ENCODE measurements around the gene IRAK4.

The IRAK4 gene

DNA sequence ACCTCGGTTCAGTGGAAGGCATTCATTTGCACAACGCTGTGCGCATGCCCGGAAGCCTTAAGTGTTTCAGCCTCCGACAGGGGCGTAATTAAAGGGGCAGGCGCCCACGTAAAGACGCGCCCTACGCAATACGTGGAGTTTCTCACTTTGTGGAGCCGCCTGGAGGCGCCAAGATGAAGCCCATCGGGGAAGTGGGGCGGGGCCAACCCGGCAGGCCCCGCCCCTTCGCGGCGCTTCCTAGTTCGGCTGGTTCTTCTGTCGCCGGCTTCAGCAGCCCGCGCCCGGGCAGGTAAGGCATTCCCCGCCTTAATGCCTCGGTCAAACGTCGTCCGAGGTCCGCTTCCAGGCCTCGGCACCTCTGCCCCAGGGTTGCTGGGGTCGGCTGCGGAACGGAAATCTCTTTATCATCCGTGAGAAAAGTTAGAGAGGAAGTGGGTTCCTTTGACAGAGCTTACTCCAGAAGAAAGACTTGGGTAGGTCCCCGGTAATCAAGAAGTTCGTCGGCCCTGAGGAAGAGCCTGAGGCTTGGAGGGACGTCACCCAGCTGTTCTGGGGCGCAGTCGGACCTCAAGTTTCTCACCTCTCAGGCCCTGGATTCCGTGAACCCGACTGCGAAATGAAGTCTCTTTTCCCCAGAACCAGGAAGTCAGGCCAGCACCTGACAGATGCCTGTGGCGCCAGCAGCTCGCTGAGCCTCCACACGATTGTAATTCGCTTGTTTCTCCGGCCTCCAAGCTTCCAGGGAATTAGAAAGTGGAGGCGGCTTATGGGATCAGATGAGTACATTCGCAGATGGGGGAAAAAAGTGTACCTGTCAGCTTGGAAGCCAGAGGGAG, at the start of gene IRAK4, which contains the start of gene PUS7L:
TSS of gene IRAK4 (plus strand) at position 224 of the 836 bp plus-strand sequence. CDS start 9,161 bp downstream, outside the sequence.
TSS of gene PUS7L (minus strand) at position 63 of the 836 bp plus-strand sequence. CDS start 3,545 bp downstream, outside the sequence.
- H3K4me3 ChIP-seq (ENCODE audit: control insufficient read depth, low read depth, low read length), result peak within 1 kb of the TSS; percentile 92
- peak; percentile 95 for DNase-seq (ENCODE audit: low read depth)
- TF ChIP-seq CTCF (conservative IDR thresholded peaks at IDR 0.05; ENCODE audit: control insufficient read depth, insufficient read depth, low read depth, low read length), result peak; percentile 45

GRCh38 chr12:43711348-43711747, 47.4 kb upstream of the IRAK4 start:
- DNase-seq (ENCODE audit: low read depth), result no peak
- TF ChIP-seq CTCF (conservative IDR thresholded peaks at IDR 0.05; ENCODE audit: control insufficient read depth, insufficient read depth, low read depth, low read length), result no peak
- no peak overlapping the region for H3K4me3 ChIP-seq (ENCODE audit: control insufficient read depth, low read depth, low read length)

DNA sequence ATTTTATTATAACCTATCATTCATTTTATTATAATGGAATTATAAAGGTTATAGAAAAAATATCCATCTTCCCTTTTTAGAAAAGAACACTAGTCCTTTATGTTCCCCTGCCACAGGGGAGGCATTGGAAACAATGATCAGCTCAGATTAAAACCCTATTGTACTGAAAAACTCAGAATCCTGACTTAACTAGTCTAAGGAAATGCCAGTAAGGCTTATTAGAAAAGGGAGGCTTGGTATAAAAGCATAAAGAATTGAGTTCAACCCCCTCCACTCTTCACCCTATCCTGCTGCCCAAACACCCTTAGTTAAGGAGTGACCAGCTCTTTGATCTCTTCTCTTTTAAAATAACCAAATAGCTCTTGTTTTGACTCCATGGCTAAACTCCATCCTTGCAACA, 36.1 kb upstream of the IRAK4 start:
- TF ChIP-seq CTCF (conservative IDR thresholded peaks at IDR 0.05; ENCODE audit: control insufficient read depth, insufficient read depth, low read depth, low read length), result no peak
- no peak overlapping the region for H3K4me3 ChIP-seq (ENCODE audit: control insufficient read depth, low read depth, low read length)
- no peak for DNase-seq (ENCODE audit: low read depth)

DNA sequence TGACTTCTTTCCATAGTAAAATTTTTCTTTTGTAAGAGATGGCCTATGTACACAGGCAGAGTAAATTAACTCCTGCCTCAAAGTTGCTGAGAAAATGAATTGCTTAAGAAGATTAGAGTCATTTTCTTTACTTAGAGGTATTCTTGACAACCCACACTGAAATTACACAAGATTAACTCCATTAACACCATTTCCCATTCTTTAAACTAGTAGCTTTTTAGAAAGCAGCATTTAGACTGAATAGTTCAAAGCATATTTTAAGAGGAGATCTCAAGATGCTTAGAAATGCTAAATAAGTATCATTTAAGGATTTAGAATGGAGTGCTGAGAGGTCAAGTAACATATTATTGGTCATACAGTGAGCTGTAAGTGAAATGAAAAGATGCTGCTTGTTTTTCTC, 35.6 kb upstream of the IRAK4 start:
- TF ChIP-seq CTCF (conservative IDR thresholded peaks at IDR 0.05; ENCODE audit: control insufficient read depth, insufficient read depth, low read depth, low read length), result no peak
- DNase-seq (ENCODE audit: low read depth), result no peak
- no peak overlapping the region for H3K4me3 ChIP-seq (ENCODE audit: control insufficient read depth, low read depth, low read length)

- no peak for TF ChIP-seq CTCF (conservative IDR thresholded peaks at IDR 0.05; ENCODE audit: control insufficient read depth, insufficient read depth, low read depth, low read length)
- H3K4me3 ChIP-seq (ENCODE audit: control insufficient read depth, low read depth, low read length), result no peak overlapping the region
- peak; percentile 8 for DNase-seq (ENCODE audit: low read depth)
Measured at GRCh38 chr12:43728117-43728516, 30.6 kb upstream of the IRAK4 start.

GRCh38 chr12:43728698-43729097, 30.1 kb upstream of the IRAK4 start:
- no peak for TF ChIP-seq CTCF (conservative IDR thresholded peaks at IDR 0.05; ENCODE audit: control insufficient read depth, insufficient read depth, low read depth, low read length)
- no peak overlapping the region for H3K4me3 ChIP-seq (ENCODE audit: control insufficient read depth, low read depth, low read length)
- DNase-seq (ENCODE audit: low read depth), result no peak
